HG02571 (cell line): ENCODE results near the gene ITGB5.
A peak's percentile ranks its signal among the peaks of the same experiment; 100 is the strongest.
"Not testable (repeated sequence)": the region's sequence is repeated elsewhere in the genome, so short reads cannot be mapped to it uniquely, and the experiment has no call there.

ENCODE experiments used
- ATAC-seq: cut with Tn5 transposase; IDR thresholded peaks from one replicate; pipeline ENCODE4 v1.9.1; 2021; ENCODE audit warnings: mild to moderate bottlenecking, moderate library complexity; ENCODE audit not compliant: unreplicated experiment

Gene ITGB5

GRCh38 chr3:124758851-124759635 lies 128.1 kb downstream of the ITGB5 start:
- ATAC-seq: no peak

GRCh38 chr3:124757926-124758325 lies 129.2 kb downstream of the ITGB5 start:
- ATAC-seq: not testable (repeated sequence)

DNA sequence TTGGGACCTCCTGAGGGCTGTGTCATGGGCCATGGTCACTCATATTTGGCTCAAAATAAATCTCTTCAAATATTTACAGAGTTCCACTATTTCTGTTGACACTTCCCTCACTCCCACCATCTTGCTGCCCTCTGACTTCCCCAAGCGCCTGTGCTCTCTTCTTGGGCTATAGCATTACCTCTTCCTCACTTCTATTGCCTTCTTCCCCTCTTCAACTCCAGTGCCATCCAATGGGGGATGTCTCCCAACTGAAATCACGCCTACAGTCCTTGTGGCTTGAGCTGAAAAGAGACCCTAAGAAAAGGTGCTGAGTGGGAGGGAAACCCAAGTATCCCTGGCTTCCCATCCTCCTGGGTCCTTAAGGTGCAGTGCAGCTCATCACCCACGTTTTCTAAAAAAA lies 135.1 kb downstream of the ITGB5 start:
- ATAC-seq: no peak

DNA sequence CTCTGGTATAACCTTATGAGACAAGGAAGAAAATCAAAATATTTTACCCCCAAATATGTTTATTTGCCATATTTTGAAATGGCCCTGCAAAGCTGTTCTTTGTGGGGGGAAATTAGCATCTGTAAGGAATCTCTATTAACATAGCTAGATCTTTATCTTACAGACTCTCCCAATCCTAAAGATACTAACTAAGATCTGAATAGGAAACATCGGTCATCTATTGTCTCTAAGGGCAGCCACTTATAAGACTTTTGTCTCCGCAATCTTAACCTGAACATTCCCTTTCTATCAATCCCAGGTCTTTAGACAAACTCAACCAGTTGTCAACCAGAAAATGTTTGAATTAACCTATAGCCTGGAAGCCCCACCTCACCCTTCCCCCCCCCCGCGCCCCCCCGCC lies 135.7 kb downstream of the ITGB5 start:
- no peak for ATAC-seq

DNA sequence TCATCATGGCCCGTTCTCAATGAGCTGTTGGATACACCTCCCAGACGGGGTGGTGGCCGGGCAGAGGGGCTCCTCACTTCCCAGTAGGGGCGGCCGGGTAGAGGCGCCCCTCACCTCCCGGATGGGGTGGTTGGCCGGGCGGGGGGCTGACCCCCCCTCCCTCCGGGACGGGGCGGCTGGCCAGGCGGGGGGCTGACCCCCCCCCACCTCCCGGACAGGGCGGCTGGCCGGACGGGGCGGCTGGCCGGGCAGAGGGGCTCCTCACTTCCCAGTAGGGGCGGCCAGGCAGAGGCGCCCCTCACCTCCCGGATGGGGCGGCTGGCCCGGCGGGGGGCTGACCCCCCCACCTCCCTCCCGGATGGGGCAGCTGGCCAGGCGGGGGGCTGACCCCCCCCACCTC lies 137.3 kb downstream of the ITGB5 start:
- not testable (repeated sequence) for ATAC-seq

- no peak for ATAC-seq
Measured at GRCh38 chr3:124748560-124749198, 138.5 kb downstream of the ITGB5 start.

DNA sequence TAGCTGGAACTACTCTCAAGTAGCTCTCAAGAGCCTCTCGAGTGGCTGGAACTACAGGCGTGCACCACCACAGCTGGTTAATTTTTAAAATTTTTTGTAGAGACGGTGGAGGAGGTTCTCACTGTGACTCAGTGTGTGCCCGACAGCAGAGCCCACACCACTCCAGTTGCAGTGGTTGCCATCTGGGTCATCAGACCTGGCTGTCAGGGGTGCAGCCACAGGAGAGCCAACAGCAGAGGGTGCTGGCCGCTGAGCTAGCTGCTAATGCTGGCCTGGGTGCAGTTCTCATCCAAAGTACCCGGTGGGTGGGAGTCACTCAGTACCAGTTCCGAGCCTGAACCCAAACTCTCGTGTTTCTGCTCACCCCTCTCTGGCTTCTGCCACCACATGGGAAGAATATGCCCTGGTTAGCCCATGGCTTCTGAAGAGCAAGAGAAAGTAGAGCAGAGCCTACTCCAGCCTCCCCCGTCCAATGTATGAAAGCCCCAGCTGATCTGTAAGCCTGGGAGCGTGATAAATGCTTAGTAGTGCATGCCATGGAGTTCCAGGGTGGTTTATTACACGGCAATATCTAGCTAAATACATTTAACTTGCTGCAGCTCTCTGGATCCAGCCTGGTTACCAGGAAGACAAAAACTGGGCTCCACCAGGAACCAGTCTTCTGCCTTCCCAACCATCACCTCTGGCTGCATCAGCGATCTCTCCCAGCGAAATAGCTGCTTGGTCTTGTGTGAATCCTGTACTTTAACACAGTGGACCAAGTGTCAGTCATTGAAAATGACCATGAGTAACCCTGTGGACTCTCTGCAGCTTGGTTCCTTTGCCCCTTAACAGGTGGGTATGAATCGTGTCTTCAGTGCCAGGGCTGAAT lies 139.8 kb downstream of the ITGB5 start:
- ATAC-seq: no peak

GRCh38 chr3:124745756-124746155 lies 141.4 kb downstream of the ITGB5 start:
- no peak for ATAC-seq

GRCh38 chr3:124741027-124741426 lies 146.1 kb downstream of the ITGB5 start:
- ATAC-seq: no peak

- no peak for ATAC-seq
Measured at GRCh38 chr3:124731760-124732159, 155.4 kb downstream of the ITGB5 start.

- no peak for ATAC-seq
Measured at GRCh38 chr3:124730941-124731297, 156.2 kb downstream of the ITGB5 start.

DNA sequence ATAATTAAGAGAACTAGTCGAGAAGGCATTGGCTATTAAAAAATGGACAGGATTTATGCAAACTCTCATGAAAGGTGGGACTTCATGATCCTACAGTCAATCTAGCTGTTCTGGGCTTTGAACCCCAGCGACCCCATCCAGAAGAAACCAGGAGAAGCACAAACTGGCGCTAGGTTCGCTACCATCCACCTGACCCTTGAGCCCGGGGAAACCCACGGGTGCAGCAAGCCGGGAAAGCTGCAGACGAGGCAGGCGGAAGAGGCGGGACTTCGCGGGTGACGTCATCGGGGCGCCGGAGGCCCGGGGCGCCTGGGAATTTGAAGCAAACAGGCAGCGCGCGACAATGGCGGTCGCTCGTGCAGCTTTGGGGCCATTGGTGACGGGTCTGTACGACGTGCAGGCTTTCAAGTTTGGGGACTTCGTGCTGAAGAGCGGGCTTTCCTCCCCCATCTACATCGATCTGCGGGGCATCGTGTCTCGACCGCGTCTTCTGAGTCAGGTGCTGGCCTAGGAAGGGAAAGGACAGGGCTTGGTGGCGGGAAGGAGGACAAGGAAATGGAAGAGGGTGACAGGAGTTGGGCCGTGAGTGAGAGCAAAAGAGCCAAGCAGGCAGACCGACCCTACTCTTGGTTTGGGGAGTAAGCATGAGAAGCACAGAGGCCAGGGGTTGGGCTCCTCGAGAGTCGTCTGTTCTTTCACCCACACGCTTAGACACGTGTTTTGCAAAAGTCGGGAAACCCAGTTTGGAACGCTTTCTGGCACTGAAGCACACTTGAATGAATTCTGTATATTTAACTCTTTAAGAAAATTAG lies 156.8 kb downstream of the ITGB5 start, which contains the start of gene UMPS:
Gene UMPS, plus strand, starts transcription at position 324 of the 812 bp plus-strand sequence. Its CDS starts 20 bp downstream, at position 344.
- ATAC-seq: peak; percentile 90

- no peak for ATAC-seq
Measured at GRCh38 chr3:124722589-124722988, 164.6 kb downstream of the ITGB5 start.

GRCh38 chr3:124714223-124714853 lies 172.8 kb downstream of the ITGB5 start:
- ATAC-seq: no peak
